K562 (cell line): ENCODE data around the gene IDH2. TPM values are rescaled to one million over a fixed set of nuclear protein-coding genes. Genes with fewer than 3 reads are reported as not detected.

ENCODE experiments used
- ATF7 ChIP-seq: fragments of 450-650 bp; IDR thresholded peaks from 2 replicates; pipeline ENCODE4 v1.7.1; 2014; ENCODE audit warnings: mild to moderate bottlenecking, moderate library complexity
- BRF1 ChIP-seq: IDR thresholded peaks from 3 replicates; pipeline ENCODE4 v1.6.1; 2011; ENCODE audit warnings: borderline replicate concordance, mild to moderate bottlenecking; ENCODE audit not compliant: insufficient read length; ENCODE audit errors: extremely low read depth
- CAMTA2 ChIP-seq: fragments of 250-450 bp; sonication (Bioruptor Pico); conservative IDR thresholded peaks from 2 replicates; pipeline ENCODE4 v1.5.1; 2022
- CREBBP ChIP-seq: IDR thresholded peaks from one replicate; pipeline ENCODE4 v1.6.1; 2012; ENCODE audit warnings: low read depth, mild to moderate bottlenecking, control low read depth, inconsistent platforms, low read length
- DNMT1 ChIP-seq: fragments of 450-650 bp; IDR thresholded peaks from 2 replicates; pipeline ENCODE4 v1.6.1; 2016; ENCODE audit warnings: antibody characterized with exemption, mild to moderate bottlenecking
- DPF2 ChIP-seq: fragments of 450-650 bp; IDR thresholded peaks from 2 replicates; pipeline ENCODE4 v1.6.1; 2016
- ESRRB ChIP-seq: fragments of 250-450 bp; sonication (Bioruptor Pico); IDR thresholded peaks from 2 replicates; pipeline ENCODE4 v1.5.0; 2020; ENCODE audit warnings: mild to moderate bottlenecking, moderate library complexity, borderline replicate concordance
- HNRNPH1 ChIP-seq: fragments of 200-400 bp; formaldehyde crosslinking; optimal IDR thresholded peaks from 2 replicates; pipeline ENCODE3; 2017; ENCODE audit warnings: low read depth, mild to moderate bottlenecking, low read length, moderate library complexity
- ILF3 ChIP-seq: fragments of 450-650 bp; IDR thresholded peaks from 2 replicates; pipeline ENCODE4 v1.6.1; 2018; ENCODE audit warnings: antibody characterized with exemption, mild to moderate bottlenecking, moderate library complexity, borderline replicate concordance
- KAT7 ChIP-seq: sonication (generic); formaldehyde crosslinking; IDR thresholded peaks from 2 replicates; pipeline ENCODE4 v1.8.0; 2022; ENCODE audit warnings: missing genetic modification reagents, mild to moderate bottlenecking, borderline replicate concordance
- POLR3A ChIP-seq: IDR thresholded peaks from 2 replicates; pipeline ENCODE4 v1.6.1; 2011; ENCODE audit warnings: borderline replicate concordance, mild to moderate bottlenecking, moderate library complexity; ENCODE audit not compliant: insufficient read length, insufficient read depth; ENCODE audit errors: extremely low read depth
- RBBP5 ChIP-seq: fragments of 200-600 bp; sonication (generic); IDR thresholded peaks from 2 replicates; pipeline ENCODE4 v1.6.1; 2012; ENCODE audit warnings: borderline replicate concordance, mild to moderate bottlenecking, low read length, control low read depth, inconsistent platforms; ENCODE audit not compliant: insufficient read depth, poor library complexity, severe bottlenecking
- SP1 ChIP-seq: sonication (generic); formaldehyde crosslinking; IDR thresholded peaks from 2 replicates; pipeline ENCODE4 v1.8.1; 2022; ENCODE audit warnings: mild to moderate bottlenecking, missing genetic modification reagents
- TAF15 ChIP-seq: fragments of 200-400 bp; formaldehyde crosslinking; IDR thresholded peaks from 2 replicates; pipeline ENCODE4 v1.6.1; 2017; ENCODE audit warnings: mild to moderate bottlenecking, low read depth, low read length, moderate library complexity
- ZFPM2 ChIP-seq: fragments of 250-450 bp; sonication (Bioruptor Pico); IDR thresholded peaks from 2 replicates; pipeline ENCODE4 v1.5.1; 2022; ENCODE audit warnings: mild to moderate bottlenecking
- ZNF121 ChIP-seq: sonication (generic); formaldehyde crosslinking; conservative IDR thresholded peaks from 2 replicates; pipeline ENCODE4 v1.8.0; 2022; ENCODE audit warnings: missing genetic modification reagents
- ZNF239 ChIP-seq: fragments of 250-450 bp; sonication (Bioruptor Pico); IDR thresholded peaks from 2 replicates; pipeline ENCODE4 v1.4.0; 2020; ENCODE audit warnings: mild to moderate bottlenecking
- ZNF707 ChIP-seq: fragments of 250-450 bp; sonication (Bioruptor Pico); conservative IDR thresholded peaks from 2 replicates; pipeline ENCODE4 v1.8.0; 2022; ENCODE audit warnings: inconsistent platforms, mild to moderate bottlenecking, moderate library complexity
- ZNF75A ChIP-seq: fragments of 450-650 bp; formaldehyde crosslinking; IDR thresholded peaks from 2 replicates; pipeline ENCODE4 v1.4.0; 2020; ENCODE audit warnings: mild to moderate bottlenecking
- ZZZ3 ChIP-seq: fragments of 450-650 bp; IDR thresholded peaks from 2 replicates; pipeline ENCODE4 v1.6.1; 2016; ENCODE audit warnings: antibody characterized with exemption, mild to moderate bottlenecking, moderate library complexity
- polyA plus RNA-seq, 8 experiments: library from polyadenylated mRNA; depleted of rRNA in 4 of 8; stranded (reverse) in 5 of 8; unstranded in 3 of 8; fragments of >200 nt; fragmentation: Nextera tagmentation in 2 of 8; fragmentation: Illumina TruSeq in 1 of 8; extraction: Ambion mirVana in 2 of 8; extraction: Trizol in 1 of 8; gene quantifications; 2 replicates each; pipeline versions ENCODE4 v1.2.1 to v1.2.3, GENCODE V29; 2011 to 2014; ENCODE audit warnings: inconsistent platforms in 1 of 8, missing spikeins in 1 of 8
- total RNA-seq, 7 experiments: library from RNA; depleted of rRNA in 6 of 7; stranded (reverse); fragments of >200 nt in 6 of 7; fragmentation: Illumina TruSeq in 2 of 7; extraction: Trizol in 2 of 7; gene quantifications; 2 replicates each; pipeline versions ENCODE4 v1.2.1 to v1.2.3, GENCODE V29; 2011 to 2021; ENCODE audit warnings: low replicate concordance in 1 of 7
- TF ChIP-seq, protein P1 (sequence below): fragments of 250-450 bp; sonication (Bioruptor Pico); IDR thresholded peaks from 2 replicates; pipeline ENCODE4 v1.5.0; 2021
- TF ChIP-seq, protein P2 (sequence below): sonication (generic); formaldehyde crosslinking; IDR thresholded peaks from 2 replicates; pipeline ENCODE4 v1.8.0; 2022; ENCODE audit warnings: mild to moderate bottlenecking, missing genetic modification reagents
- TF ChIP-seq, protein P3 (sequence below), 3 experiments: IDR thresholded peaks in 2 of 3; conservative IDR thresholded peaks in 1 of 3; 2 replicates each; pipeline ENCODE4 v1.5.1; 2011 to 2012; ENCODE audit warnings: low read length in 3 of 3, mild to moderate bottlenecking in 3 of 3, control low read depth in 2 of 3, improper control_type of control experiment in 1 of 3, inconsistent platforms in 1 of 3, low read depth in 1 of 3, mixed read lengths in 1 of 3, moderate library complexity in 1 of 3; ENCODE audit not compliant: insufficient read depth in 2 of 3

The IDH2 gene
- total and polyA plus RNA-seq, 9 of the 15 experiments (the other 6 are each of a cell fraction or from before 2014, with no cell fraction given) = 0.70 to 99.9 (median 59.2) TPM

GRCh38 chr15:90143166-90143655, 40.9 kb upstream of the IDH2 start (continued):
- TF ChIP-seq ESRRB (CRISPR knock-in tag) = no peak
- peak; percentile 82; the same call in 1 of the 2 replicates for TF ChIP-seq SP1 (CRISPR knock-in tag)
- peak; percentile 47 for TF ChIP-seq RBBP5
- TF ChIP-seq, protein P1, sequence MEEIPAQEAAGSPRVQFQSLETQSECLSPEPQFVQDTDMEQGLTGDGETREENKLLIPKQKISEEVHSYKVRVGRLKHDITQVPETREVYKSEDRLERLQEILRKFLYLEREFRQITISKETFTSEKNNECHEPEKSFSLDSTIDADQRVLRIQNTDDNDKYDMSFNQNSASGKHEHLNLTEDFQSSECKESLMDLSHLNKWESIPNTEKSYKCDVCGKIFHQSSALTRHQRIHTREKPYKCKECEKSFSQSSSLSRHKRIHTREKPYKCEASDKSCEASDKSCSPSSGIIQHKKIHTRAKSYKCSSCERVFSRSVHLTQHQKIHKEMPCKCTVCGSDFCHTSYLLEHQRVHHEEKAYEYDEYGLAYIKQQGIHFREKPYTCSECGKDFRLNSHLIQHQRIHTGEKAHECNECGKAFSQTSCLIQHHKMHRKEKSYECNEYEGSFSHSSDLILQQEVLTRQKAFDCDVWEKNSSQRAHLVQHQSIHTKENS (CRISPR knock-in tag) = no peak
- TF ChIP-seq ZFPM2 (CRISPR knock-in tag) = no peak
- TF ChIP-seq KAT7 (CRISPR knock-in tag) = 0 out of 2 replicates have a peak, but pooled peaks have one; percentile 76
- no peak for TF ChIP-seq TAF15
- TF ChIP-seq CAMTA2 (CRISPR knock-in tag) = no peak
- TF ChIP-seq, protein P2, sequence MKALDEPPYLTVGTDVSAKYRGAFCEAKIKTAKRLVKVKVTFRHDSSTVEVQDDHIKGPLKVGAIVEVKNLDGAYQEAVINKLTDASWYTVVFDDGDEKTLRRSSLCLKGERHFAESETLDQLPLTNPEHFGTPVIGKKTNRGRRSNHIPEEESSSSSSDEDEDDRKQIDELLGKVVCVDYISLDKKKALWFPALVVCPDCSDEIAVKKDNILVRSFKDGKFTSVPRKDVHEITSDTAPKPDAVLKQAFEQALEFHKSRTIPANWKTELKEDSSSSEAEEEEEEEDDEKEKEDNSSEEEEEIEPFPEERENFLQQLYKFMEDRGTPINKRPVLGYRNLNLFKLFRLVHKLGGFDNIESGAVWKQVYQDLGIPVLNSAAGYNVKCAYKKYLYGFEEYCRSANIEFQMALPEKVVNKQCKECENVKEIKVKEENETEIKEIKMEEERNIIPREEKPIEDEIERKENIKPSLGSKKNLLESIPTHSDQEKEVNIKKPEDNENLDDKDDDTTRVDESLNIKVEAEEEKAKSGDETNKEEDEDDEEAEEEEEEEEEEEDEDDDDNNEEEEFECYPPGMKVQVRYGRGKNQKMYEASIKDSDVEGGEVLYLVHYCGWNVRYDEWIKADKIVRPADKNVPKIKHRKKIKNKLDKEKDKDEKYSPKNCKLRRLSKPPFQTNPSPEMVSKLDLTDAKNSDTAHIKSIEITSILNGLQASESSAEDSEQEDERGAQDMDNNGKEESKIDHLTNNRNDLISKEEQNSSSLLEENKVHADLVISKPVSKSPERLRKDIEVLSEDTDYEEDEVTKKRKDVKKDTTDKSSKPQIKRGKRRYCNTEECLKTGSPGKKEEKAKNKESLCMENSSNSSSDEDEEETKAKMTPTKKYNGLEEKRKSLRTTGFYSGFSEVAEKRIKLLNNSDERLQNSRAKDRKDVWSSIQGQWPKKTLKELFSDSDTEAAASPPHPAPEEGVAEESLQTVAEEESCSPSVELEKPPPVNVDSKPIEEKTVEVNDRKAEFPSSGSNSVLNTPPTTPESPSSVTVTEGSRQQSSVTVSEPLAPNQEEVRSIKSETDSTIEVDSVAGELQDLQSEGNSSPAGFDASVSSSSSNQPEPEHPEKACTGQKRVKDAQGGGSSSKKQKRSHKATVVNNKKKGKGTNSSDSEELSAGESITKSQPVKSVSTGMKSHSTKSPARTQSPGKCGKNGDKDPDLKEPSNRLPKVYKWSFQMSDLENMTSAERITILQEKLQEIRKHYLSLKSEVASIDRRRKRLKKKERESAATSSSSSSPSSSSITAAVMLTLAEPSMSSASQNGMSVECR = 0 out of 2 replicates have a peak, but pooled peaks have one; percentile 27
- TF ChIP-seq HNRNPH1 = no peak
- no peak for TF ChIP-seq ZNF707 (CRISPR knock-in tag)
- no peak for TF ChIP-seq ZZZ3
- no peak for TF ChIP-seq CREBBP
- TF ChIP-seq ZNF75A (CRISPR knock-in tag) = no peak
- no peak for TF ChIP-seq ZNF121 (CRISPR knock-in tag)
- TF ChIP-seq, protein P3, sequence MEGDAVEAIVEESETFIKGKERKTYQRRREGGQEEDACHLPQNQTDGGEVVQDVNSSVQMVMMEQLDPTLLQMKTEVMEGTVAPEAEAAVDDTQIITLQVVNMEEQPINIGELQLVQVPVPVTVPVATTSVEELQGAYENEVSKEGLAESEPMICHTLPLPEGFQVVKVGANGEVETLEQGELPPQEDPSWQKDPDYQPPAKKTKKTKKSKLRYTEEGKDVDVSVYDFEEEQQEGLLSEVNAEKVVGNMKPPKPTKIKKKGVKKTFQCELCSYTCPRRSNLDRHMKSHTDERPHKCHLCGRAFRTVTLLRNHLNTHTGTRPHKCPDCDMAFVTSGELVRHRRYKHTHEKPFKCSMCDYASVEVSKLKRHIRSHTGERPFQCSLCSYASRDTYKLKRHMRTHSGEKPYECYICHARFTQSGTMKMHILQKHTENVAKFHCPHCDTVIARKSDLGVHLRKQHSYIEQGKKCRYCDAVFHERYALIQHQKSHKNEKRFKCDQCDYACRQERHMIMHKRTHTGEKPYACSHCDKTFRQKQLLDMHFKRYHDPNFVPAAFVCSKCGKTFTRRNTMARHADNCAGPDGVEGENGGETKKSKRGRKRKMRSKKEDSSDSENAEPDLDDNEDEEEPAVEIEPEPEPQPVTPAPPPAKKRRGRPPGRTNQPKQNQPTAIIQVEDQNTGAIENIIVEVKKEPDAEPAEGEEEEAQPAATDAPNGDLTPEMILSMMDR (IDR thresholded peaks at IDR 0.05 in 2 of 3, conservative IDR thresholded peaks at IDR 0.05 in 1 of 3; ENCODE audit: insufficient read depth in 2 of 3, low read depth in 1 of 3, low read length in 3 of 3) = peak; percentile 94 to 97 (median 97)
- TF ChIP-seq DNMT1 = no peak
- no peak for TF ChIP-seq ILF3
- peak; percentile 88 for TF ChIP-seq DPF2
- no peak; the same call in 1 of the 2 replicates for TF ChIP-seq ZNF239 (CRISPR knock-in tag)
- TF ChIP-seq ATF7 = peak; percentile 83
- no peak for TF ChIP-seq POLR3A
- TF ChIP-seq BRF1 = no peak
